Ectodermal cell (in vitro differentiated cells): ENCODE measurements around the gene PLEKHA6.

ENCODE experiments used
- H3K27ac ChIP-seq: 2 replicates; pipeline ENCODE4 v1.7.0; 2013; ENCODE audit warnings: mild to moderate bottlenecking, low read depth, low read length; ENCODE audit not compliant: insufficient read depth, poor library complexity, severe bottlenecking
- H3K27me3 ChIP-seq: 2 replicates; pipeline ENCODE4 v1.7.0; 2013; ENCODE audit warnings: mild to moderate bottlenecking, low read length; ENCODE audit not compliant: insufficient read depth, control insufficient read depth, poor library complexity, severe bottlenecking
- H3K36me3 ChIP-seq: one replicate; pipeline ENCODE4 v1.7.0; 2013; ENCODE audit warnings: low read length; ENCODE audit not compliant: control insufficient read depth, insufficient read depth
- H3K4me1 ChIP-seq: one replicate; pipeline ENCODE4 v1.7.0; 2013; ENCODE audit warnings: low read length; ENCODE audit not compliant: control insufficient read depth, insufficient read depth
- H3K4me3 ChIP-seq: 2 replicates; pipeline ENCODE4 v1.7.0; 2013; ENCODE audit warnings: low read depth, low read length, control low read depth; ENCODE audit not compliant: insufficient read depth
- H3K9me3 ChIP-seq: 2 replicates; pipeline ENCODE4 v1.7.0; 2013; ENCODE audit warnings: mild to moderate bottlenecking, low read length, moderate library complexity; ENCODE audit not compliant: control insufficient read depth
- WGBS, 2 experiments: methylation state at CpG; one replicate each; pipeline ENCODE4 v1.1.7; 2013; ENCODE audit warnings: missing lambda C conversion rate in 2 of 2; 5-methylcytosine and 5-hydroxymethylcytosine counted together

PLEKHA6 gene

GRCh38 chr1:204264805-204265204 is 94.9 kb downstream of the PLEKHA6 start:
- Histone ChIP-seq H3K4me3 (no peak overlapping the region), H3K4me1 (peaks cover 16% of the 10 kb centered on the region), H3K27ac (no peak overlapping the region), H3K36me3 (no peaks in the 10 kb centered on the region), H3K9me3 (no peaks in the 10 kb centered on the region), H3K27me3 (no peaks in the 10 kb centered on the region)
- WGBS, 2 experiments: 91 to 96% methylated on average over 5 to 8 of the region's 8 CpGs

GRCh38 chr1:204263254-204263910 is 96.3 kb downstream of the PLEKHA6 start:
- WGBS, 2 experiments: 84 to 85% methylated on average over 13 of the region's 13 CpGs
- Histone ChIP-seq H3K9me3 (no peaks in the 10 kb centered on the region), H3K36me3 (no peaks in the 10 kb centered on the region), H3K27me3 (no peaks in the 10 kb centered on the region), H3K4me1 (peaks cover 16% of the 10 kb centered on the region), H3K27ac (peak overlapping the region; percentile 2), H3K4me3 (no peak overlapping the region)

DNA sequence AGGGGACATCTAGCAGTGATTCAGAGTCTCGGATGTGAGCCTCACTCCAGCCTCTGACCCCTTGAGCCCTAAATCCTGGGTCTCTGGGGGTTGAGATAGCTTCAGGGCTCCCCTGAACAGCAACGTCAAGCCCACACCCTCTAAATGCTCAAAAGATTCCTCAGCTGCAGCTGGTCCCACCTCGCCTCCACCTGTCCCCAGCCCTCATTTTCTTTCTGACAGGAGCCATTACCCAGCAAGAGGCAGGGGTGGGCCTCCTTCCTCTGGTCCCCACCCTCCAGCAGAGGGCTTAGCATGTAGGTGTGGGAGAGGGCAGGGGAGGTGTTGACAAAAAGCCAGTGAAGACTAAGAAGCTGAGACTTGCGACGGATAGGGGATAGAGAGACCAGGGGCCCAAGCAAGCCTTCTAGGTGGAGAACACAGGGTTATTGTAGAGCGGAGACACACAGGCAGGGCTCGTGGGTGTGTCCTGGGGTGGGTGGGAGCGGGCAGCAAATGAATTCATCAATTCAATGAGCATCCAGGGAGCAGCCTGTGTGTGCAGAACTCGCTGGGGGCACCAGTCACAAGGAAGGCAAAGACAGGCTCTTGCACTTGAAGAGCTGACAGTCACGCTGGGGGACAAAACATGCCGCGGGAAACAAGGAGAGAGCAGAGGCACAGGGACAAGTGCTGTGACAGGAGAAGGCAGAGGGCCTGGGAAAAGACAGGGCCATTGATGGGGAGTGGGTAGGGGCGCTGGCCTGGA is 97.0 kb downstream of the PLEKHA6 start:
- 77 to 84% methylated on average over 13 of the region's 13 CpGs for WGBS, 2 experiments
- Histone ChIP-seq H3K36me3 (no peaks in the 10 kb centered on the region), H3K27me3 (no peaks in the 10 kb centered on the region), H3K9me3 (no peaks in the 10 kb centered on the region), H3K27ac (peak overlapping the region; percentile 2), H3K4me3 (no peak overlapping the region), H3K4me1 (peaks cover 16% of the 10 kb centered on the region)

DNA sequence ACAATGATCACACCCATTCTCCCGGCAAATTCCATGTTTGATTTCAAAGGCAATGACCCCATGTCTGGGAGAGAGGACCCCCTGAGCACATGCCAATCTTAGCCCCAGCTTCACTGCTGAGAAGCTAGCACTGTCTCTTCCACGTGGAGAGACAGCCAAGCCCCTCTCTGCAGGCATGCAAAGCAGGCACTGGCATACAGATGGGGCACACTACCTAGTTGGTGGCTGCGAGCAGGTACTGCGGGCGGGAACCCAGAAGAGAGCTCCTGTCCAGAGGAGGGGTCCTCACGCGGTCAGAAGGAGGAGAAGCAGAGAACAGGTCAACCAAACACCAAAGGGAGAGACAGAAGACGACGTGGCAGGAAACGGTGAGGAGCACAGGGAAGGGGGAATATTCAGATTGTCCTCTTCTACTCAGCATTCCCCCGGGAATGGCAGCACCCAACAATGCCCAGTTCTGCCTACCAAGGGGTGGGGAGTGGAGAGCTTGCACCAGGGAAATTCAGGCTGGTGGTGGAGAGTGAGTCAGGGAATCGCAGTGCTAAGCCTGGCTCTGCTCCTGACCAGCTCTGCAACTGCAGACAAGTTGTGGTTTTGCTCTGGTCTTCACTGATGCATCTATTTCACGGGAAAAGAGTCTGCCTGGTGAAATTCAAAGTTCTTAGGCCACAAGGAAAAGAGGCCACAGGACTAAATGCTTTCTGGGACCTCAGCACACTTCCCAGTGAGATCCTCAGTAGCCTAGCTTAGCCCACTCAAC is 97.8 kb downstream of the PLEKHA6 start:
- no peak overlapping the region for H3K27ac ChIP-seq
- WGBS, 2 experiments: 88% methylated on average over 13 of the region's 13 CpGs
- no peaks in the 10 kb centered on the region for H3K9me3 ChIP-seq
- no peak overlapping the region for H3K4me3 ChIP-seq
- no peaks in the 10 kb centered on the region for H3K27me3 ChIP-seq
- no peaks in the 10 kb centered on the region for H3K36me3 ChIP-seq
- H3K4me1 ChIP-seq: peaks cover 16% of the 10 kb centered on the region

DNA sequence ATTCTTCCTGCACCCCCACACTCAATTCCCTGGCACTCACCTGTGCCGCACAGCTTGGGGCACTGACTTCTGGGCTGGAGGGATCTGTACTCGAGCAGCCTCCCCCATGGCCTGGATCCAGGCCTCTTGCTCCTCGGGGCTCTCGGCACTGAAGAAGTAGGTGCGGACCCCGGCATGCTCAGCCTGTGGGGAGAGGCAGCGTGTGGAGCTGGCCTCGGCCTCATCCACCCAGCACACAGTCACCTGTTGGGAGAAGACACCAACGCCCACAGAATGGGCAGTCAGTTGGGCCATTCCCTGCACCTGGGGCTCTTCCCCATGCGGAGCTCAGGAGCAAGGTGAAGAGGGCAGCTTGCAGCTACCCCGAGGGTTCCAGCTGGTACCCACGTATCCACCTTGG is 98.5 kb downstream of the PLEKHA6 start:
- Histone ChIP-seq H3K9me3 (no peaks in the 10 kb centered on the region), H3K27ac (no peak overlapping the region), H3K27me3 (no peaks in the 10 kb centered on the region), H3K36me3 (no peaks in the 10 kb centered on the region), H3K4me1 (peaks cover 18% of the 10 kb centered on the region), H3K4me3 (no peak overlapping the region)
- 96 to 97% methylated on average over 12 of the region's 12 CpGs for WGBS, 2 experiments

DNA sequence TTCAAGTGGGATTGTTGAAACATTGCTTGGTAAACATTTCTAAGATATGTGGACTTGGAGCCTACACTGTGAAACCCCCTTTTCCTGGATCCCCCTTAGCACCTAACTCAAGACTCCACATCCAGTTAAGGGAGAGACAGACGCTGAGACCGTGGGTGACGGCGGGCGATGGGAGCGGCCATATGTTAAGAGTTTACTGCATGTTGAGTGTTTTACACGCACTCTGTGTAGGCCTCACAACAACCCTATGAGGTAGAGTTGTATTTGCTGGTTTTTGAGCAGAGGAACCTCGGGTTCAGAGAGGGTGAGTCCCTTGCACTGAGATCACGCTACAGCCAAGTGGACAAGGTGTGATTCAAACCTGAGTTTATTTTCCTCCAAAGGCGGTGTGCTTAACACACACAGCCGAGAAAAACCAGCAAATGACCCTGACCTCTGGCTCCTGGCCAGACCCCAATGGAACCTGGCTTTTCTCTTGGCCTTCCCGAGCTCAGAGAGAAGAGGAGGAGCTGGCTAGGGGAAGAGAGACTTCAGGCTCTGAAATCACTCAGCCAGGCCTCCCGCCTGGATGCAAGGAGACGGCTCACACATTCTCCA is 99.0 kb downstream of the PLEKHA6 start:
- Histone ChIP-seq H3K9me3 (no peaks in the 10 kb centered on the region), H3K4me1 (peaks cover 24% of the 10 kb centered on the region), H3K4me3 (no peak overlapping the region), H3K27ac (no peak overlapping the region), H3K27me3 (no peaks in the 10 kb centered on the region), H3K36me3 (no peaks in the 10 kb centered on the region)
- WGBS, 2 experiments: 95 to 97% methylated on average over 14 of the region's 14 CpGs

- H3K36me3 ChIP-seq: no peaks in the 10 kb centered on the region
- no peaks in the 10 kb centered on the region for H3K27me3 ChIP-seq
- peaks cover 32% of the 10 kb centered on the region for H3K4me1 ChIP-seq
- no peak overlapping the region for H3K4me3 ChIP-seq
- no peaks in the 10 kb centered on the region for H3K9me3 ChIP-seq
- H3K27ac ChIP-seq: no peak overlapping the region
- WGBS, 2 experiments: 82 to 84% methylated on average over 5 of the region's 5 CpGs
Observed at GRCh38 chr1:204259782-204260181, 99.9 kb downstream of the PLEKHA6 start.

DNA sequence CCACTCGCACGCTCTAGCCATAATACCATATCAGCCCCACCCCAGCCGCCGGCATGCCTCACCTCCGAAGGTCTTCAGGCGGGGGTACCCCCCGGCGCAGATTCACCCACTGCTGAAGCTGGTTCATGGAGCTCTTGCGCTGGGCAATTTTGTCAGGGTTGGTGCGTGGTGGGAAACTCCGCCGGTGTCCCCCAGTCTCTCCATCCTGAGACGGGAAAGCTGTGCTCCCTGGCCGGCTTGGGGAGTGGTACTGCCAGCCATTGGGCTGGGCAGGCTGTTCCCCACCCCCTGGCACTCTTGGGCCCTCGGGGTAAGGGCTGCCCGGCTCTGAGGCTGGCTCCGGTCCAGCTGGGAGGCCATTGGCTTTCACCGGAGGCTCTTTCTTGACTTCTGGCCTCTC is 100.5 kb downstream of the PLEKHA6 start:
- H3K36me3 ChIP-seq: no peaks in the 10 kb centered on the region
- H3K4me3 ChIP-seq: no peak overlapping the region
- H3K27me3 ChIP-seq: no peaks in the 10 kb centered on the region
- 95 to 96% methylated on average over 18 of the region's 18 CpGs for WGBS, 2 experiments
- no peak overlapping the region for H3K27ac ChIP-seq
- H3K4me1 ChIP-seq: peaks cover 37% of the 10 kb centered on the region
- no peaks in the 10 kb centered on the region for H3K9me3 ChIP-seq

DNA sequence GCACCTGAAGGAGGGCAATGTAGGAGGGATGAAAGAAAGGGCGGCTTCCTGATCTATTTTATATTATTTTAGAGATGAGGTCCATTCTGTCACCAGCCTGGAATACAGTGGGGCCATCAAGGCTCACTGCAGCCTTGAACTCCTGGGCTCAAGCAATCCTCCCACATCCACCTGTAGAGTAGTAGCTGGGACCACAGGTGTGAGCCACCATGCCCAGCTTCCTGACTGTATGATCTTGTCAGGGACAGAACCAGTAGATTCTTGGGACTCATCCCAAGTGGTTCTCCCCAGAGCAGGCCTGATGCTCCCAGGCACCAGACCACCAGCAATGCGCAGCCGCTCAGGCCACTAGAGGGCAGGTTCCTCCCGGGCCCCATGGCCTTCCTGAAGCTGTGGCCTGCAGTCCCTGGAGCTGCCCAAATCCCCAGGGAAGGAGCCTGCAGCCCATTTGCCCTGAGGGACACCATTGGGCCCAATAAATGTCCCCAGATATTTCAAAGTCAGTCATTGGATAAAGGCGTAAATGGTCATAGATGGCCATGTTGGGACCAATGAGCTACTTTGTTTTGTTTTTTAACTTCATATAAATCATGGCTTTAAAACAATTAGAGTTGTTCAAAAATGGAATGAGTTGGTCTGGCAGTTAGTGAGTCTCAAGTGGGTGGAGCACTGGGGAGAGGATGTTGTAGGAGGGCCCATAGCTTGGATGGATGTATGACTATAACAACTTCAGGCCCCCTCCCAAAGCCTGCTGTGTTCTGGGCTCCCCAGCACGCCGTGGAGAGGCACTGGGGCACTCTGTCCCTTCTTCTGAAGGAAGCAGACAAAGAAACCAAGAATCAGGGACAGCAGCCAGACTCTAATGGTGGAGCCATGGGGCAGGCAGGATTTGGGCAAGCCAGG is 101.3 kb downstream of the PLEKHA6 start:
- Histone ChIP-seq H3K4me3 (no peak overlapping the region), H3K27ac (no peak overlapping the region), H3K4me1 (peaks cover 37% of the 10 kb centered on the region), H3K27me3 (no peaks in the 10 kb centered on the region), H3K9me3 (no peaks in the 10 kb centered on the region), H3K36me3 (no peaks in the 10 kb centered on the region)
- WGBS, 2 experiments: 53% methylated on average over 7 of the region's 7 CpGs
